ENCODE measurements around the gene CELF2.

Gene CELF2

GRCh38 chr10:11057994-11058393 lies 40.3 kb downstream of the CELF2 start:
- no peak for ATAC-seq
- TF ChIP-seq BACH2 (CRISPR knock-in tag; IDR thresholded peaks at IDR 0.05; ENCODE audit: borderline replicate concordance) (no peak), TOX (CRISPR knock-in tag; IDR thresholded peaks at IDR 0.05; ENCODE audit: borderline replicate concordance) (no peak), ZFP30 (CRISPR knock-in tag; IDR thresholded peaks at IDR 0.05) (no peak), ISL1 (CRISPR knock-in tag; IDR thresholded peaks at IDR 0.05) (no peak)

DNA sequence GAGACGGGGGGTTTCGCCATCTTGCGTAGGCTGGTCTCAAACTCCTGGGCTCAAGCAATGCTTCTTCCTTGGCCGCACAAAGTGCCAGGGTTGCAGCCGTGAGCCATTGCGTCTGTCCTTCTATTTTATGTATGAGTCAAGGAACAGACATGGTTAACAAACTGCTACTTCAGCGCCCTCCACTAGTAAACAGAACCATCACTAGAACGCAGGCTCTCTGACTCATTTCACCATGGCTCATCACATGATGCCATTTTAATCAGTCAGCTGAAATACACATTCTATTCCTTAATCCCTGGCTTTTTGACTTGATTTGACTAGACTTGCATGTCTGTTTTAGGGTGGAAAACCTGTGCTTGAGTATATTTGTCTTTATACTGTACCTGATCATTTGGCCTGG lies 41.3 kb downstream of the CELF2 start:
- TF ChIP-seq GLIS3 (CRISPR knock-in tag; IDR thresholded peaks at IDR 0.05) = no peak
- TF ChIP-seq, protein P1, sequence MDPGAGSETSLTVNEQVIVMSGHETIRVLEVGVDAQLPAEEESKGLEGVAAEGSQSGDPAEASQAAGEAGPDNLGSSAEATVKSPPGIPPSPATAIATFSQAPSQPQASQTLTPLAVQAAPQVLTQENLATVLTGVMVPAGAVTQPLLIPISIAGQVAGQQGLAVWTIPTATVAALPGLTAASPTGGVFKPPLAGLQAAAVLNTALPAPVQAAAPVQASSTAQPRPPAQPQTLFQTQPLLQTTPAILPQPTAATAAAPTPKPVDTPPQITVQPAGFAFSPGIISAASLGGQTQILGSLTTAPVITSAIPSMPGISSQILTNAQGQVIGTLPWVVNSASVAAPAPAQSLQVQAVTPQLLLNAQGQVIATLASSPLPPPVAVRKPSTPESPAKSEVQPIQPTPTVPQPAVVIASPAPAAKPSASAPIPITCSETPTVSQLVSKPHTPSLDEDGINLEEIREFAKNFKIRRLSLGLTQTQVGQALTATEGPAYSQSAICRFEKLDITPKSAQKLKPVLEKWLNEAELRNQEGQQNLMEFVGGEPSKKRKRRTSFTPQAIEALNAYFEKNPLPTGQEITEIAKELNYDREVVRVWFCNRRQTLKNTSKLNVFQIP (CRISPR knock-in tag; IDR thresholded peaks at IDR 0.05; ENCODE audit: borderline replicate concordance, low read depth) = no peak
- no peak for TF ChIP-seq CSRNP3 (CRISPR knock-in tag; IDR thresholded peaks at IDR 0.05)
- TF ChIP-seq, protein P2, sequence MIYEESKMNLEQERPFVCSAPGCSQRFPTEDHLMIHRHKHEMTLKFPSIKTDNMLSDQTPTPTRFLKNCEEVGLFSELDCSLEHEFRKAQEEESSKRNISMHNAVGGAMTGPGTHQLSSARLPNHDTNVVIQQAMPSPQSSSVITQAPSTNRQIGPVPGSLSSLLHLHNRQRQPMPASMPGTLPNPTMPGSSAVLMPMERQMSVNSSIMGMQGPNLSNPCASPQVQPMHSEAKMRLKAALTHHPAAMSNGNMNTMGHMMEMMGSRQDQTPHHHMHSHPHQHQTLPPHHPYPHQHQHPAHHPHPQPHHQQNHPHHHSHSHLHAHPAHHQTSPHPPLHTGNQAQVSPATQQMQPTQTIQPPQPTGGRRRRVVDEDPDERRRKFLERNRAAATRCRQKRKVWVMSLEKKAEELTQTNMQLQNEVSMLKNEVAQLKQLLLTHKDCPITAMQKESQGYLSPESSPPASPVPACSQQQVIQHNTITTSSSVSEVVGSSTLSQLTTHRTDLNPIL (CRISPR knock-in tag; IDR thresholded peaks at IDR 0.05; ENCODE audit: low read depth) = no peak
- ATAC-seq = no peak

DNA sequence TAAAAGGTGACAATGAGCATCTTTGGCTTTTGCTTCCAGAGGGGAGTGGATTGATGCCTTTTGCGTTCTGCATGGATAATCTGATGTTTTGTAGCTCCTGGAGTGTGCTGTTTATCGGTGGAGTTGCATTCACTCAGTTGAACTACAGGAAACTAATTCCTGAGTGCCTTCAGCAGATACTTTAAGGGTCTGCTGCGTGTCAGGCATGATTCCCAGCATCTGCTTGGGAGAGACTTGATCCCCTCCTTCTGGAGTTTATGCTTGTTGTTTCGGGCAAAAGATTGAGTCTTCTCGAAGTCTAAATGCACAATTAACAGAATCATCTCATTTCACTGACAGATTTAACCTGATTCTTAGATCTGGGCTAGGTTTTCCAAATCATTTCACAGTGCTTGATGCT lies 46.2 kb downstream of the CELF2 start:
- no peak for TF ChIP-seq ZNF70 (CRISPR knock-in tag; IDR thresholded peaks at IDR 0.05)
- TF ChIP-seq ISL1 (CRISPR knock-in tag; IDR thresholded peaks at IDR 0.05) = no peak
- no peak for TF ChIP-seq ZFP30 (CRISPR knock-in tag; IDR thresholded peaks at IDR 0.05)
- TF ChIP-seq OSR1 (CRISPR knock-in tag; IDR thresholded peaks at IDR 0.05) = no peak
- TF ChIP-seq, protein P1 (CRISPR knock-in tag; IDR thresholded peaks at IDR 0.05; ENCODE audit: borderline replicate concordance, low read depth) = no peak
- no peak for TF ChIP-seq PATZ1 (CRISPR knock-in tag; IDR thresholded peaks at IDR 0.05; ENCODE audit: borderline replicate concordance)
- TF ChIP-seq ESRRG (CRISPR knock-in tag; IDR thresholded peaks at IDR 0.05) = no peak
- TF ChIP-seq ZNF565 (CRISPR knock-in tag; conservative IDR thresholded peaks at IDR 0.05; ENCODE audit: low read depth) = no peak
- TF ChIP-seq ZNF8 (CRISPR knock-in tag; IDR thresholded peaks at IDR 0.05) = no peak
- TF ChIP-seq, protein P2 (CRISPR knock-in tag; IDR thresholded peaks at IDR 0.05; ENCODE audit: low read depth) = no peak
- no peak for TF ChIP-seq ZFP3 (CRISPR knock-in tag; IDR thresholded peaks at IDR 0.05)
- ATAC-seq = no peak

GRCh38 chr10:11064832-11065231 lies 47.2 kb downstream of the CELF2 start:
- no peak for ATAC-seq
- TF ChIP-seq, protein P3, sequence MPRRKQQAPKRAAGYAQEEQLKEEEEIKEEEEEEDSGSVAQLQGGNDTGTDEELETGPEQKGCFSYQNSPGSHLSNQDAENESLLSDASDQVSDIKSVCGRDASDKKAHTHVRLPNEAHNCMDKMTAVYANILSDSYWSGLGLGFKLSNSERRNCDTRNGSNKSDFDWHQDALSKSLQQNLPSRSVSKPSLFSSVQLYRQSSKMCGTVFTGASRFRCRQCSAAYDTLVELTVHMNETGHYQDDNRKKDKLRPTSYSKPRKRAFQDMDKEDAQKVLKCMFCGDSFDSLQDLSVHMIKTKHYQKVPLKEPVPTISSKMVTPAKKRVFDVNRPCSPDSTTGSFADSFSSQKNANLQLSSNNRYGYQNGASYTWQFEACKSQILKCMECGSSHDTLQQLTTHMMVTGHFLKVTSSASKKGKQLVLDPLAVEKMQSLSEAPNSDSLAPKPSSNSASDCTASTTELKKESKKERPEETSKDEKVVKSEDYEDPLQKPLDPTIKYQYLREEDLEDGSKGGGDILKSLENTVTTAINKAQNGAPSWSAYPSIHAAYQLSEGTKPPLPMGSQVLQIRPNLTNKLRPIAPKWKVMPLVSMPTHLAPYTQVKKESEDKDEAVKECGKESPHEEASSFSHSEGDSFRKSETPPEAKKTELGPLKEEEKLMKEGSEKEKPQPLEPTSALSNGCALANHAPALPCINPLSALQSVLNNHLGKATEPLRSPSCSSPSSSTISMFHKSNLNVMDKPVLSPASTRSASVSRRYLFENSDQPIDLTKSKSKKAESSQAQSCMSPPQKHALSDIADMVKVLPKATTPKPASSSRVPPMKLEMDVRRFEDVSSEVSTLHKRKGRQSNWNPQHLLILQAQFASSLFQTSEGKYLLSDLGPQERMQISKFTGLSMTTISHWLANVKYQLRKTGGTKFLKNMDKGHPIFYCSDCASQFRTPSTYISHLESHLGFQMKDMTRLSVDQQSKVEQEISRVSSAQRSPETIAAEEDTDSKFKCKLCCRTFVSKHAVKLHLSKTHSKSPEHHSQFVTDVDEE (CRISPR knock-in tag; IDR thresholded peaks at IDR 0.05) = no peak
- TF ChIP-seq SNAI2 (CRISPR knock-in tag; IDR thresholded peaks at IDR 0.05) (no peak), TOX (CRISPR knock-in tag; IDR thresholded peaks at IDR 0.05; ENCODE audit: borderline replicate concordance) (no peak), ZNF70 (CRISPR knock-in tag; IDR thresholded peaks at IDR 0.05) (no peak), CSDC2 (CRISPR knock-in tag; IDR thresholded peaks at IDR 0.05) (no peak), ZFP30 (CRISPR knock-in tag; IDR thresholded peaks at IDR 0.05) (no peak), ESRRG (CRISPR knock-in tag; IDR thresholded peaks at IDR 0.05) (no peak), CSRNP3 (CRISPR knock-in tag; IDR thresholded peaks at IDR 0.05) (no peak)
- TF ChIP-seq, protein P1 (CRISPR knock-in tag; IDR thresholded peaks at IDR 0.05; ENCODE audit: borderline replicate concordance, low read depth) = no peak

Data from SK-N-SH treated with all-trans-retinoic acid at 6 μM for 48 hours (cell line).